HG03280 (cell line): Measurements from ENCODE around the gene IDH3A.

ENCODE experiments used
- ATAC-seq: cut with Tn5 transposase; IDR thresholded peaks from one replicate; pipeline ENCODE4 v1.9.1; 2021; ENCODE audit warnings: mild to moderate bottlenecking, moderate library complexity; ENCODE audit not compliant: unreplicated experiment

IDH3A gene

GRCh38 chr15:78201281-78202190, 52.4 kb downstream of the IDH3A start:
- ATAC-seq, result no peak

- no peak for ATAC-seq
Measured at GRCh38 chr15:78203346-78204225, 54.4 kb downstream of the IDH3A start.

GRCh38 chr15:78204351-78205309, 55.5 kb downstream of the IDH3A start:
- ATAC-seq, result no peak

GRCh38 chr15:78205337-78205736, 56.2 kb downstream of the IDH3A start:
- ATAC-seq, result no peak

GRCh38 chr15:78205856-78206255, 56.7 kb downstream of the IDH3A start:
- ATAC-seq, result no peak

GRCh38 chr15:78206326-78207109, 57.4 kb downstream of the IDH3A start:
- no peak for ATAC-seq

- no peak for ATAC-seq
Measured at GRCh38 chr15:78207110-78207458, 57.9 kb downstream of the IDH3A start.

GRCh38 chr15:78207641-78208340, 58.6 kb downstream of the IDH3A start:
- ATAC-seq, result no peak

- ATAC-seq, result no peak
Measured at GRCh38 chr15:78208341-78208844, 59.2 kb downstream of the IDH3A start.

GRCh38 chr15:78208887-78209645, 59.9 kb downstream of the IDH3A start:
- ATAC-seq, result no peak

- ATAC-seq, result no peak
Measured at GRCh38 chr15:78209646-78210348, 60.6 kb downstream of the IDH3A start.

- no peak for ATAC-seq
Measured at GRCh38 chr15:78210349-78210717, 61.2 kb downstream of the IDH3A start.

GRCh38 chr15:78211189-78211921, 62.2 kb downstream of the IDH3A start:
- no peak for ATAC-seq

GRCh38 chr15:78212008-78212407, 62.8 kb downstream of the IDH3A start:
- ATAC-seq, result no peak

- ATAC-seq, result no peak
Measured at GRCh38 chr15:78212546-78213424, 63.6 kb downstream of the IDH3A start.

GRCh38 chr15:78213425-78213750, 64.2 kb downstream of the IDH3A start:
- no peak for ATAC-seq
